HG03139 (cell line): ENCODE measurements around the gene PCNX2.
"Not testable (repeated sequence)": the region's sequence is repeated elsewhere in the genome, so short reads cannot be mapped to it uniquely, and the experiment has no call there.

Experiments
- ATAC-seq: cut with Tn5 transposase; IDR thresholded peaks from one replicate; pipeline ENCODE4 v1.9.1; 2021; ENCODE audit not compliant: unreplicated experiment

PCNX2 gene

GRCh38 chr1:233112186-233113008 is 183.1 kb downstream of the PCNX2 start:
- no peak for ATAC-seq

DNA sequence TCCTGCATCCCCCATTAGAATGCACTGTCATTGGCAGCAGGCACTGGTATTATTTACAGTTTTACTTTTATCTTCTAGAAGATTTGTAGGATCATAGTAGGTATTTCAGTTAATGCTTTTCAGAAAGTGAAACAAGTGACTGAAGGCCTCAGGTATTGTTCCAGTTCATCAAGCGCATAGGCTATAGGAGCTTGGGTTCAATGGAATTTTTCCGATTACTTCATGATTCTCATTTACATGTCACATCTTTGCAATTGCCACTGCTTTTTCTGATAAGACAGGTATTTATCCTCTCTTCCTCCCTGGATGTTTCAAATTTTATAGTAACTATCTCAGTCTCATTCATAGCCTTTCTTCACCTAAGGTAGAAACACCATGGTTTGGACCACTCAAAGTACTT is 183.8 kb downstream of the PCNX2 start:
- no peak for ATAC-seq

DNA sequence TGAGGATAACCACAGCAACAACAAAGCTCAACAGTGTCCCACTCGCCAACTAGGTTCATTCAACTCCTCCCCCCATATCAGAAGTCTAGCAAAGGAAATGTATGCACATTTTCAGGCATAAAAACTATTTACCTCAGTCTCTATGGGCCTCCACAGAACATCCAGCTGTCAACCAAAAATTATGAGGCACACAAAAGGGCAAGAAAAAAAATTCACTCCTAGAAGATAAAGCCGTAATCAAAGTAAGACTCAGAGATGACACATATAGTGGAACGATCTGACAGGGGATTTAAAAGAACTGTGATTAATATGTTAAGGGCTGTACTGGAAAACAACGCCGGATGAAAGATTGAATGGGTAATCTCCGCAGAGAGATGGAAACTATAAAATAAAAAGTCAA is 186.4 kb downstream of the PCNX2 start:
- ATAC-seq, result no peak

GRCh38 chr1:233107716-233108130 is 187.8 kb downstream of the PCNX2 start:
- not testable (repeated sequence) for ATAC-seq

DNA sequence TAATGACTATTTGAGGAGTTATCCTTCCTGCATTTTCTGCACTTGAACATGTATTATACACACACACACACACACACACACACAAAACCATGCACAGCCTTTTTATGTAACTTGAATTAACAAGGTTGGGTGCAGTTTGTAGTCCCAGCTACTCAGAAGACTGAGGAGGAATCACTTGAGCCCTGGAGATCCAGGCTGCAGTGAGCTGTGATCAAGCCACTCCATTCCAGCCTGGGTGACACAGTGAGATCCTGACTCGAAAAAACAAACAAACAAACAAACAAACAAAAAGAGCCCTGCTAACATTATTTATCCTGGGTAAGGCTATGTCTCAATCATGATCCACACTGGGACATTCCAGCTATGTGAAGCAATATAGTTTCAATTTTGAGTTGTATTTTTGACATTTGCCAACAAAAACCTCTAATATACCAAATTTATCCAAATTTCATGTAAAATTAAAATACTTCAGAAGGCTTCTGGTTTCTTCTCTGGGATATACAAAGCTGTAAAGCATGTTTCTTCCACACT is 188.3 kb downstream of the PCNX2 start:
- no peak for ATAC-seq

- ATAC-seq, result no peak
Observed at GRCh38 chr1:233105225-233105624, 190.3 kb downstream of the PCNX2 start.

GRCh38 chr1:233102341-233102740 is 193.2 kb downstream of the PCNX2 start:
- ATAC-seq, result no peak

GRCh38 chr1:233097959-233098580 is 197.5 kb downstream of the PCNX2 start:
- ATAC-seq, result no peak

DNA sequence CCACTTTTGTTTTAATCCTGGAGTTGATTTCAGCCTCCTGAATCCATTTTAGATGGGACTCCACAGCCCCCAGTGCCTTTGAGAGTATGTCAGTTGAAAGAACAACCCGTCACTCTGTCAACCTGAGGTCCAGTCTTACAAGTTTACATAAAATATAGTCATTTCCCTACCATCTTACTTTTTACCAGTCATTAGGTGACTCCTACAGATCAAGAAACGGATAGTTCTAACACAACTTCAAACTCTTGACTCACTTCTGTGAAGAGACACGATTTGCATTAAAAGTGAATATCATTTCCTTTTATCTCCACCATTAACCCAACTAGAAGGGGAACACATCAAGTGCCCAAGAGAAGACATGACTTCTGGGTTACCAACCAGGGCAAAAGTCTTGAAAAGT is 198.0 kb downstream of the PCNX2 start:
- ATAC-seq, result no peak

DNA sequence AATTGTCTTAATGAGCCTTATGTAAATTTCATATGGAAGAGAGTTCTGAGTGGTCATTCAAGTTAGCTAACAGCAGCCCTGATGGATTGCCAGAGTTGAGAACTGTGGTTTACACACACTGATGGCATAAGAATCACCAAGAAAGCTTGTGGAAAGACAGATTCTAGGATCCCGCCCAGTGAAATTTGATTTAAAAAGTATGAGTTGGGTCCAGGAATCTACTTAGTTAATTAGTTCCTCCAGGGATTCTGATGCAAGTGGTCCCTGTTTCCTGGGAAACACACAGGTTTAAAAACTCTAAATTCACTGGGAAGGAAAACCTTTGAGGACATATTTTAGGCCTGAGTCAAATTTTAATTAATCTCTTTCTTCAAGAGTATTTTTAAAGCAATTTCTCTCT is 200.8 kb downstream of the PCNX2 start:
- no peak for ATAC-seq

DNA sequence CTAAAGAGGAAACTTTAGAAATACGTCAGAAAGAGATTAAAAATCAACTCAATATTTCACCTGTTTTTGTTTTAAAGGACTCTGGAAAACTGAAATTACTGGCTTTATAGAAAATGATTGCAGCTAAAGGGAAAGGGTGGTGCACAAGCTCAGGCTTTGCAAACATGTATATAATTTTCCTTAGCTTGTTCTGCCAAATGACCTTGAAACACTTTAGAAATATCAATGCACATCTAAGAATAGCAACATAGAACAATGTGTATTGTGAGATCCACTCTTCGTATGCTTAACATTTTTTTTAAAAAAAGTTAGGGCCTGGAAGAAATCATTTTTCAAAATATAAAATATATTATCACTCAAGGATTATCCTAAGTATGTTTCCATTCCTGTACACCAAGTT is 201.3 kb downstream of the PCNX2 start:
- ATAC-seq, result no peak

- no peak for ATAC-seq
Observed at GRCh38 chr1:233090746-233091494, 204.6 kb downstream of the PCNX2 start.

DNA sequence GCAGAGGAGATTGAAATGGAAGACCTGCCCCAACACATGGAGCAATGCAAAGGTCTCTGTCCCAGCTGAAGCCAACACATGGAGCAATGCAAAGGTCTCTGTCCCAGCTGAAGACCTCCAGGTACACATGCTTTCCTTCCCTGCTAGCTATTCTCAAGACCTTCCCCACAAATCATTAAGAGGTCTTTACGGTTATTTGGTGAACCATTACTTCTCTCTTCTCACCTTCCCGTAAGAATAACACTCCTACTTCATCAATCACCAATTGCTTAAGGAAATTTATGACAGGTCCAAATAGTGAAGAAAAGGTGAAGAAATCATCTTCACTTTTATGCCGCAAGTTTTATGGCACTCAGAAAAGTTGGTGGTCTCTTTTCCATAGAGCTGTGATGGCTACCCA is 206.3 kb downstream of the PCNX2 start:
- ATAC-seq, result no peak

DNA sequence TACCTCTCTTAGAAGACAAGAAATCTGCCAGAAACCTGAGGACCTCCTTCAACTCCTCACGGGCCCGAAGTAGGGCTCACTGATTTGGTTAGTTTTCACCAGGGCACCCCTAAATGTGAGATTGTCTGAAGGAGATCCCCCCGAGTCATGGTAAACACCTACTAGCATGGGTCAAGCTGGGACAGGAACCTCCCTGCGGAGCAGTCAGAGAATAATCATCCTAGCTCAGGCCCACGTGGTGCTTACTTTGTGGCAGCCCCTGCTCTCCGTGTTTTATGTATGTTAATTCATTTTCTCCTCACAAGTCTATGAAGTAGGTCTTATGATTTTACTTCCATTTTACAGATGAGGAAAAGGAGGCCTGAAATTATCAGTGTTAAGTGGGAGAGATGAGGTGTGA is 206.9 kb downstream of the PCNX2 start:
- ATAC-seq, result no peak

DNA sequence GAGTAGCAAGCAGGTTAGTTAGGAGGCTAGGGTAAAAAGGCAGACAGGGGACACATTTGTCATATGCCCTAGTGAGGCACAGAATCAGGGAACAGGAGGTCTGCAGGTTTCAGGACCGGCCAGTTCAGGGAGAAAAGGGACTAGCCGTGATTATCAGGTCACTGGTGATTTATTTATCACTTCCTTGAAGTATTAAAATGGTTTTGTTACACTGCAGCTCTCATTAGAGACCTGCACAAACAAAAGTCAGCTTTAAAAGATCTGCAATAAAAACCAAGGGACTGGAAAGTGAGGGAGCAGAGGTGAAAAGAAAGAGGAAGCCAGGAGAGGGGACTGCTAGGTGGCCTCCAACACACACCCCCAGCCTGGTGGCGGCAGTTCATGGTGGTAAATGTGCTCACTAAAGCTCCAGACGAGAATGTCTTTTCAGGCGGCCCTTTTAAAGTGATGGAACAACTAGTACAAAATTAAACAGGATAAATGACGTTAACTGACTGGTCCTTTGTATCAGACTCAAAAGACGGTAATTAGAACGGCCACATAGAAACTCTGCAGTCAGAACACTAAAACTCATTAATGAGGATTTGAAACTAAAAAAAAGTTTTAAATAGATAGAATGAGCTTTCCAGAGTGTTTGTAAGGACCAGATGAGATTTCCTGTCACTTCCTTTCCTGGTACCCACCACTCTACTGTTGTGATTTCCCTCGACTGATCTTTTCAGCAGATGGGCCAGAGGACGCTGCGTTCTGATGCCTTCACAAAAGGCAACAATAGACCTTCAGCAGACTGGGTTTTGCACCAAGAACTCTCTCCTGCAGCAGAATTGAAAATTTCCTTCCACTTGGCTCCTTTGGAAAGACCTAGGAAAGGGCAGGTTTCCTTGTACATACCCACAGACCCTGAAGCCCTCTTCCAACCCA is 208.3 kb downstream of the PCNX2 start:
- ATAC-seq, result no peak

DNA sequence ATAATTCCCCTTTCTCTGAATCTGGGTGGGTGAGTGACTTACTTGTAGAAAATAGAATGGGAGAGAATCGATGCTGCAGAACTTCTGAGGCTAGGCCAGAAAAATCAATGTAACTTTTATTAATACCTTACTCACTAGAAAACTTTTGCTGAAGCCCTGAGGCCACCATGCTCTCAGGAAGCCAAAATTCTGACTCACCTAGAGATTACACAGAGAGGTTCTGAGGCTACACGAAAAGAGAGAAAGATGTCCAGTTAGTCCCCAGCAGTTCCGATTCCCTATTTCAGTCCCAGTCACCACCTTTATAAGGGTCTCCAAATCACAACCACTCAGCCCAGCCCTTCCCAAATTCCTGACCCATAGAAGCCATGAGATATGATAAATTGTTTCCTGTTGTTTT is 210.0 kb downstream of the PCNX2 start:
- no peak for ATAC-seq

GRCh38 chr1:233082778-233083550 is 212.6 kb downstream of the PCNX2 start:
- peak; percentile 82 for ATAC-seq

DNA sequence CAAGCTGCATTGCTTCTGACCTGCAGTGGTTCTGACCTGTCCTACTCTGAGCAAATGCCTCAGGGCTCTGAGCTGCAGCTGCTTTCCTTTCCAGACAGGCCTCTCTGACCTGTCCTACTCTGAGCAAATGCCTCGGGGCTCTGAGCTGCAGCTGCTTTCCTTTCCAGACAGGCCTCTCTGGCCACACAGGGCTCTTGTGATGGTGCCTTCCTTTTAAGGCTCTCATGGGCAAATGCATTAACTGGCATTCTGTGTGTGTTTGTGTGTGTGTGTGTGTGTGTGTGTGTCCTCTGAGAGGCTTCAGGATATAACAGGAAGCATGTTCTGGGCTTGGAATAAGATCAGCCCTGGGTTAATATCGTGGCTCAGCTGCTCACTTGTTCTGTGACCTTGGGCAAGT is 213.8 kb downstream of the PCNX2 start:
- ATAC-seq, result no peak

GRCh38 chr1:233080827-233081226 is 214.7 kb downstream of the PCNX2 start:
- ATAC-seq, result not testable (repeated sequence)

GRCh38 chr1:233080286-233080685 is 215.2 kb downstream of the PCNX2 start:
- ATAC-seq, result no peak
